ENCODE results near the gene SIGLEC14. TPM values are rescaled to one million over a fixed set of nuclear protein-coding genes. Genes with fewer than 3 reads are reported as not detected.

The SIGLEC14 gene
- polyA plus RNA-seq, 1 of the 3 experiments (the other 2 are of a cell fraction): 0.03 TPM

DNA sequence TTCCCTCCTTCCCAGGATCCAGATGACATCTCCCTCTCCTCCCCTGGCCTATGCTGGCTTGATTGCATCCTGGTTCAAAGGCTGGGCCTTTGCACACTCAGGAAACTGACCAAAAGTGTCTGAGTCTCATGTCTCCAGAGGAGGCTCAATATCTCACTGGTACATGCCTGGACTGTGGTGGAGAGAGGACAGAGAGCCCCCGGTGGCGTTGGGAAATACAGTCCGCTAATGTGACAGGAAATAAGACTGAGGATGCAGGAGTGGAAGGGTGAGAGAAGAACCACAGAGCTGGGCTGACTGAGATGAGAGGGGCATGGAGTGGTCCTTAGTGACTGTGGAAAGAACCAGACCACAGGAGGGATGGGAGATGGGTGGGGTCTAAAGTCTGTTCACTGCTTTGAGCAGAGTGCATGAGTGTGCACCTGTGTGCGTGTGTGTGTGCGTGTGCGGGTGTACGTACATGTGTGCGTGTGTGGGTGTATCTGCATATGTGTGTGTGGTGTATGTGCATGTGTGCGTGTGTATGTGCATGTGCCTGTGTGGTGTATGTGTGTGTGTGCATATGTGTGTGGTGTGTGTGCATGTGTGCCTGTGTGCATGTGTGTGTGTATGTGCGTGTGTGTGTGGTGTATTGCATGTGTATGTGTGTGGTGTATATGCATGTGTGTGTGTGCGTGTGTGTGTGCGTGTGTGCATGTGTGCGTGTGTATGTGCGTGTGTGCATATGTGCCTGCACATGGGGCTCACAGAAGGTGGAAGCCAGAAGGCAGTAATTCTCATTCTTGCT, 18.3 kb downstream of the SIGLEC14 start:
- ChIA-PET POLR2A (no interaction called here), CTCF (no interaction called here)
- H3K9me3 ChIP-seq: no peaks in the 10 kb centered on the region
- no peak overlapping the region for H2AFZ ChIP-seq (ENCODE audit: low read depth)
- H4K20me1 ChIP-seq (ENCODE audit: insufficient read depth): no peaks in the 10 kb centered on the region
- no peak for TF ChIP-seq POLR2AphosphoS5 (IDR thresholded peaks at IDR 0.05; ENCODE audit: low read depth, low read length)
- H3K4me3 ChIP-seq (ENCODE audit: low read depth in 2 of 2, low read length in 1 of 2): no peak overlapping the region
- no peaks in the 10 kb centered on the region for H3K79me2 ChIP-seq (ENCODE audit: insufficient read depth)
- H3K9me2 ChIP-seq: no peaks in the 10 kb centered on the region
- H3F3A ChIP-seq (replicated peaks; ENCODE audit: insufficient read depth): no peaks in the 10 kb centered on the region
- no peaks in the 10 kb centered on the region for H3K36me3 ChIP-seq (replicated peaks in 1 of 2; ENCODE audit: control insufficient read depth in 1 of 2, insufficient read depth in 2 of 2, low read length in 1 of 2)
- H3K27ac ChIP-seq (ENCODE audit: low read depth in 2 of 2, low read length in 1 of 2): no peak overlapping the region
- H3K4me2 ChIP-seq: no peak overlapping the region
- H3K4me1 ChIP-seq (ENCODE audit: control insufficient read depth in 1 of 2, insufficient read depth in 2 of 2, low read depth in 1 of 2, low read length in 1 of 2): no peaks in the 10 kb centered on the region
- 42% methylated on average over 14 of the region's 14 CpGs for WGBS (ENCODE audit: low lambda C conversion rate)
- H3K27me3 ChIP-seq (ENCODE audit: insufficient read depth): peaks cover 68% of the 10 kb centered on the region; the same call in 1 of the 2 replicates
- DNase-seq: no peak
- no peak overlapping the region for H3K9ac ChIP-seq

DNA sequence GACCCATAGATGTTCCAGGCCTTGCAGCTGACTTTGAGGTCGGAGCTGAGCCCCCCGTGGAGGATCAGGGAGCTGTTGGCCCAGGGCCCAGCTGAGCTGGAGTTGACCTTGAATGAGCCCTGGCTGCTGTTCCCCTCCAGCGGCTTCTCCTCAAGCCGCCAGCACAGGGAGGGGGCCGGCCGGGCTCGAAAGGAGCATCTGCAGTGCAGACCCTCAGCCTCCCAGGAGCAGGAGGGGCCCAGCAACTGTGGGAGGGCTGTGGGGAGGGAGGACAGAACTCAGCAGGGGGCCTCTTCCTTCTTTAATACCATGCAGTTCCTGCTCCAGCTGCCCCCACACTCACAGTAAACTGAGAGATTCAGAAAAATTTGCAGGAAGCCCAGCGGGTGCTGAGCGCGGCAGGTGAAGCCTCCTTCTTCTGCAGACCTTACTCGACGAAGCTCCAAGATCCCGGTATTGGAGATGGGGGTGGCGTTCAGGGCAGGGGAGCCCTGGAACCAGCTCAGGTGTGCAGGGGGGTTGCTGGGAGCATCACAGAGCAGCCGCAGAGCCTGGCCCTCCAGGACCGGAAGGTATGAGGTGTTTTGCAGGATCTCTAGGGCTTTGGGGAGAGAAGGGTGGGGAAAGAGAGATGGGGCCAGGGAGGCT, 19.0 kb downstream of the SIGLEC14 start:
- Histone ChIP-seq H3K9me3 (no peaks in the 10 kb centered on the region), H3K4me1 (ENCODE audit: control insufficient read depth in 1 of 2, insufficient read depth in 2 of 2, low read depth in 1 of 2, low read length in 1 of 2) (no peaks in the 10 kb centered on the region), H3F3A (replicated peaks; ENCODE audit: insufficient read depth) (no peaks in the 10 kb centered on the region), H3K36me3 (replicated peaks in 1 of 2; ENCODE audit: control insufficient read depth in 1 of 2, insufficient read depth in 2 of 2, low read length in 1 of 2) (no peaks in the 10 kb centered on the region), H3K9me2 (no peaks in the 10 kb centered on the region), H3K4me2 (no peak overlapping the region), H4K20me1 (ENCODE audit: insufficient read depth) (no peaks in the 10 kb centered on the region), H3K27me3 (ENCODE audit: insufficient read depth) (peaks cover 67% of the 10 kb centered on the region; the same call in 1 of the 2 replicates), H3K9ac (no peak overlapping the region), H2AFZ (ENCODE audit: low read depth) (no peak overlapping the region), H3K79me2 (ENCODE audit: insufficient read depth) (no peaks in the 10 kb centered on the region), H3K4me3 (ENCODE audit: low read depth in 2 of 2, low read length in 1 of 2) (no peak overlapping the region), H3K27ac (ENCODE audit: low read depth in 2 of 2, low read length in 1 of 2) (no peak overlapping the region)
- POLR2A ChIA-PET: no interaction called here
- CTCF ChIA-PET: interaction anchor here (1.9 kb wide), 1 partner anchor 30 kb away, joined by 9 read pairs; no protein-coding TSS in a partner anchor
- 23% methylated on average over 11 of the region's 16 CpGs for WGBS (ENCODE audit: low lambda C conversion rate)
- no peak for TF ChIP-seq POLR2AphosphoS5 (IDR thresholded peaks at IDR 0.05; ENCODE audit: low read depth, low read length)
- no peak for TF ChIP-seq GABPA (IDR thresholded peaks at IDR 0.05; ENCODE audit: low read depth)
- DNase-seq: no peak

DNA sequence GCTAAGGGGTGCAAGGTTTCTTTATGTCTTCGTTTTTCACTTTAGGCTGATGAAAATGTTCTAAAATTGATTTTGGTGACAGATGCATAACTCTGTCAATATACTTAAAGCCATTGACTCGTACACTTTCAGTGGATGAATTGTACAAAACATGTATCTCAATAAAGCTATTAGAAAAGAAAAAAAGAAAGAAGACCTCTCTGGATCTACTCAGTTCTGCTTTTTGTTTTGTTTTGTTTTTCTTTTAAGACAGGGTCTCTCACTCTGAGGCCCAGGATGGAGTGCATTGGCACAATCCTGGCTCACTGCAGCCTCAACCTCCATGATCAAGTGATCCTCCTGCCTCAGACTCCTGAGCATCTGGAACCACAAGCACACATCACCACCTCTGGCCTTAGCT, 19.9 kb downstream of the SIGLEC14 start:
- no peaks in the 10 kb centered on the region for H3K4me1 ChIP-seq (ENCODE audit: control insufficient read depth in 1 of 2, insufficient read depth in 2 of 2, low read depth in 1 of 2, low read length in 1 of 2)
- CTCF ChIA-PET: interaction anchor here (0.9 to 1.9 kb wide), 2 partner anchors 11 to 31 kb away, joined by 3 to 9 read pairs; no protein-coding TSS in a partner anchor
- no peaks in the 10 kb centered on the region for H4K20me1 ChIP-seq (ENCODE audit: insufficient read depth)
- H3K36me3 ChIP-seq (replicated peaks in 1 of 2; ENCODE audit: control insufficient read depth in 1 of 2, insufficient read depth in 2 of 2, low read length in 1 of 2): no peaks in the 10 kb centered on the region
- H3K9me2 ChIP-seq: no peaks in the 10 kb centered on the region
- H3K27ac ChIP-seq (ENCODE audit: low read depth in 2 of 2, low read length in 1 of 2): no peak overlapping the region
- no peaks in the 10 kb centered on the region for H3K9me3 ChIP-seq
- H3F3A ChIP-seq (replicated peaks; ENCODE audit: insufficient read depth): no peaks in the 10 kb centered on the region
- POLR2A ChIA-PET: no interaction called here
- H3K9ac ChIP-seq: no peak overlapping the region
- 0% methylated on average over 2 of the region's 2 CpGs for WGBS (ENCODE audit: low lambda C conversion rate)
- no peak overlapping the region for H2AFZ ChIP-seq (ENCODE audit: low read depth)
- DNase-seq: no peak
- H3K4me2 ChIP-seq: no peak overlapping the region
- peaks cover 59% of the 10 kb centered on the region; the same call in 1 of the 2 replicates for H3K27me3 ChIP-seq (ENCODE audit: insufficient read depth)
- no peak overlapping the region for H3K4me3 ChIP-seq (ENCODE audit: low read depth in 2 of 2, low read length in 1 of 2)
- no peak for TF ChIP-seq FOXM1 (IDR thresholded peaks at IDR 0.05; ENCODE audit: low read depth)
- no peaks in the 10 kb centered on the region for H3K79me2 ChIP-seq (ENCODE audit: insufficient read depth)

Data from SK-N-SH (cell line).